ENCODE data around the gene DIPK1C. TPM values are rescaled to one million over a fixed set of nuclear protein-coding genes. Genes with fewer than 3 reads are reported as not detected.

Gene DIPK1C
- total and polyA plus RNA-seq, 2 donors (not counting 1 experiment from before 2014, with no cell fraction given), result not detected

DNA sequence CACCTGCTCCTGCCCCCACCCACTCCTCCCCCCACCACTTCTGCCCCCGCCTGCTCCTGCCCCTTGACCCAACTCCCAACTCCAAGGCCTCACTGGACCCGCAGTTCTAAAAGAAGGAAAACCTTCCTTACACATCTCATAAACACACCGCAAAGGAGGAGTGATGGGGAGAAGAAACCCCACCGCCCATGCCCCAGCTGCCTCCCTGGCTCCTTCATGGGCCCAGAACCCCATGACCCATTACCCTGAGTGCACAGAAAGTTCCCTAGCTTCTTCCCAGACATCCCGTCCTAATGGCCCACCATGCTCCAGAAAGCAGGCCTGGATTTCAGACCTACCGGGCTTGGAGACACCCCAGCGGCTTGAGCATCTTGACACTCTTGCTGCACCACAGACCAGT, 21.2 kb upstream of the DIPK1C start:
- Histone ChIP-seq H3K79me2 (ENCODE audit: control insufficient read depth, insufficient read depth, low read length) (no peaks in the 10 kb centered on the region), H2AFZ (ENCODE audit: low read length) (no peak overlapping the region), H3K27me3 (ENCODE audit: control insufficient read depth, insufficient read depth, low read length) (no peaks in the 10 kb centered on the region), H3K4me3 (replicated peaks in 1 of 4; ENCODE audit: control extremely low read depth in 1 of 4, insufficient read depth in 1 of 4, low read depth in 3 of 4, low read length in 4 of 4) (no peak overlapping the region), H3K9me3 (ENCODE audit: control insufficient read depth, insufficient read depth, low read depth, low read length) (no peaks in the 10 kb centered on the region), H3K36me3 (ENCODE audit: control insufficient read depth, insufficient read depth, low read length) (no peaks in the 10 kb centered on the region), H3K9ac (ENCODE audit: insufficient read depth, low read length) (no peak overlapping the region), H3K4me2 (ENCODE audit: extremely low read depth, insufficient read depth, low read length) (no peak overlapping the region), H4K20me1 (ENCODE audit: control insufficient read depth, extremely low read depth, insufficient read depth, low read length) (no peaks in the 10 kb centered on the region), H3K27ac (ENCODE audit: insufficient read depth, low read length) (no peak overlapping the region), H3K4me1 (ENCODE audit: control insufficient read depth, extremely low read depth, insufficient read depth, low read length) (no peaks in the 10 kb centered on the region)
- no peak for DNase-seq (ENCODE audit: low read depth in 2 of 2)
- no peak for TF ChIP-seq EZH2 (IDR thresholded peaks at IDR 0.05; ENCODE audit: low read length, missing control alignments)
- TF ChIP-seq, protein P1, sequence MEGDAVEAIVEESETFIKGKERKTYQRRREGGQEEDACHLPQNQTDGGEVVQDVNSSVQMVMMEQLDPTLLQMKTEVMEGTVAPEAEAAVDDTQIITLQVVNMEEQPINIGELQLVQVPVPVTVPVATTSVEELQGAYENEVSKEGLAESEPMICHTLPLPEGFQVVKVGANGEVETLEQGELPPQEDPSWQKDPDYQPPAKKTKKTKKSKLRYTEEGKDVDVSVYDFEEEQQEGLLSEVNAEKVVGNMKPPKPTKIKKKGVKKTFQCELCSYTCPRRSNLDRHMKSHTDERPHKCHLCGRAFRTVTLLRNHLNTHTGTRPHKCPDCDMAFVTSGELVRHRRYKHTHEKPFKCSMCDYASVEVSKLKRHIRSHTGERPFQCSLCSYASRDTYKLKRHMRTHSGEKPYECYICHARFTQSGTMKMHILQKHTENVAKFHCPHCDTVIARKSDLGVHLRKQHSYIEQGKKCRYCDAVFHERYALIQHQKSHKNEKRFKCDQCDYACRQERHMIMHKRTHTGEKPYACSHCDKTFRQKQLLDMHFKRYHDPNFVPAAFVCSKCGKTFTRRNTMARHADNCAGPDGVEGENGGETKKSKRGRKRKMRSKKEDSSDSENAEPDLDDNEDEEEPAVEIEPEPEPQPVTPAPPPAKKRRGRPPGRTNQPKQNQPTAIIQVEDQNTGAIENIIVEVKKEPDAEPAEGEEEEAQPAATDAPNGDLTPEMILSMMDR (conservative IDR thresholded peaks at IDR 0.05 in 1 of 2, IDR thresholded peaks at IDR 0.05 in 1 of 2; ENCODE audit: low read depth in 1 of 2, low read length in 2 of 2), result no peak

DNA sequence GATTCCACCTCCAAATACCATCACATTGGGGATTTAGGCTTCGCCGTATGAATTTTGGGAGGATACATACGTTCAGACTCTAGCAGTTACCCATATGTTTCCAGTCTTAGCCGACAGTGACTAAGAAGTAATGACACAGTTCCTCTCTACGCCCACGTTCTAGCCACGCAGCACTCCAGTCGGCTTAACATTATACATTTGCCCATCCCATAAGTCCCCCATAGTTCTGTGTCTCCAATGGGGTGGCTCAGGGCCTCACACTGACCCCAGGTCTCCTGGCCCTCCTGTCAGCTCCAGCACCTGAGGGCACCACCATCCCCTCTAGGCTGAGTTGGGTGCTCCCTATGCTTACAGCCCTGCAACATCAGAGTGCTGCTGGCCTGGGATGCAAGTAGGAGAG, 20.7 kb upstream of the DIPK1C start:
- Histone ChIP-seq H4K20me1 (ENCODE audit: control insufficient read depth, extremely low read depth, insufficient read depth, low read length) (no peaks in the 10 kb centered on the region), H3K4me1 (ENCODE audit: control insufficient read depth, extremely low read depth, insufficient read depth, low read length) (no peaks in the 10 kb centered on the region), H3K4me3 (replicated peaks in 1 of 4; ENCODE audit: control extremely low read depth in 1 of 4, insufficient read depth in 1 of 4, low read depth in 3 of 4, low read length in 4 of 4) (no peak overlapping the region), H2AFZ (ENCODE audit: low read length) (no peak overlapping the region), H3K27me3 (ENCODE audit: control insufficient read depth, insufficient read depth, low read length) (no peaks in the 10 kb centered on the region), H3K36me3 (ENCODE audit: control insufficient read depth, insufficient read depth, low read length) (no peaks in the 10 kb centered on the region), H3K4me2 (ENCODE audit: extremely low read depth, insufficient read depth, low read length) (no peak overlapping the region), H3K9ac (ENCODE audit: insufficient read depth, low read length) (no peak overlapping the region), H3K27ac (ENCODE audit: insufficient read depth, low read length) (no peak overlapping the region), H3K9me3 (ENCODE audit: control insufficient read depth, insufficient read depth, low read depth, low read length) (no peaks in the 10 kb centered on the region), H3K79me2 (ENCODE audit: control insufficient read depth, insufficient read depth, low read length) (no peaks in the 10 kb centered on the region)
- DNase-seq (ENCODE audit: low read depth in 2 of 2), result peak in 1 of 2 donors; percentile 7
- TF ChIP-seq, protein P1 (conservative IDR thresholded peaks at IDR 0.05 in 1 of 2, IDR thresholded peaks at IDR 0.05 in 1 of 2; ENCODE audit: low read depth in 1 of 2, low read length in 2 of 2), result no peak
- TF ChIP-seq EZH2 (IDR thresholded peaks at IDR 0.05; ENCODE audit: low read length, missing control alignments), result no peak

DNA sequence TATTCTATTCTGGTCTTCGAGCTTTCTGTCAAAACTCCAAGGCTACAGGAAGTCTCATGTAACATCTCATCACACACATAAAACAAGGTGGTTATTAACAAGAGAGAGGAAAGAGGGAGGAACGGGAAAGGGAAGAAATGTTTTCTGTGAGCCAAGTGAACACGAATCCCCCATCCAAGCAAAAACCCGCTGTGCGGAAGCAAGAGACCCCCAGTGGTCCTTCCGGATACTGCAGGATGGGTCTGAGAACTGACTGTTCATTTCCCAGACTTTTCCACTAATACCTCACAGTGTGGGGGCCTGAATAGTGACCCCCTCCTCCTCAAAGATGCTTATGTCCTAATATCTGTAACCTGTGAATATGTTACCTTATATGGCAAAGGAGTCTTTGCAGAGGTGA, 19.0 kb upstream of the DIPK1C start:
- H3K27ac ChIP-seq (ENCODE audit: insufficient read depth, low read length), result no peak overlapping the region
- DNase-seq (ENCODE audit: low read depth in 2 of 2), result peak in 1 of 2 donors; percentile 13
- no peaks in the 10 kb centered on the region for H4K20me1 ChIP-seq (ENCODE audit: control insufficient read depth, extremely low read depth, insufficient read depth, low read length)
- no peak overlapping the region for H3K4me2 ChIP-seq (ENCODE audit: extremely low read depth, insufficient read depth, low read length)
- no peak overlapping the region for H3K9ac ChIP-seq (ENCODE audit: insufficient read depth, low read length)
- H3K4me1 ChIP-seq (ENCODE audit: control insufficient read depth, extremely low read depth, insufficient read depth, low read length), result no peaks in the 10 kb centered on the region
- no peaks in the 10 kb centered on the region for H3K79me2 ChIP-seq (ENCODE audit: control insufficient read depth, insufficient read depth, low read length)
- H3K27me3 ChIP-seq (ENCODE audit: control insufficient read depth, insufficient read depth, low read length), result no peaks in the 10 kb centered on the region
- no peak overlapping the region for H2AFZ ChIP-seq (ENCODE audit: low read length)
- TF ChIP-seq EZH2 (IDR thresholded peaks at IDR 0.05; ENCODE audit: low read length, missing control alignments), result no peak
- TF ChIP-seq, protein P1 (conservative IDR thresholded peaks at IDR 0.05 in 1 of 2, IDR thresholded peaks at IDR 0.05 in 1 of 2; ENCODE audit: low read depth in 1 of 2, low read length in 2 of 2), result peak; percentile 71 to 84
- no peaks in the 10 kb centered on the region for H3K9me3 ChIP-seq (ENCODE audit: control insufficient read depth, insufficient read depth, low read depth, low read length)
- no peaks in the 10 kb centered on the region for H3K36me3 ChIP-seq (ENCODE audit: control insufficient read depth, insufficient read depth, low read length)
- H3K4me3 ChIP-seq (replicated peaks in 1 of 4; ENCODE audit: control extremely low read depth in 1 of 4, insufficient read depth in 1 of 4, low read depth in 3 of 4, low read length in 4 of 4), result no peak overlapping the region

Measured in fibroblast of lung (primary cell).